ACC112 (cell line): ENCODE measurements around the gene HOXC10.

Experiments used
- H2AFZ ChIP-seq: fragments of 200-600 bp; sonication (generic); one replicate; pipeline ENCODE4 v1.6.0; 2017; ENCODE audit warnings: antibody characterized with exemption, low read length; ENCODE audit not compliant: unreplicated experiment
- H3K27ac ChIP-seq: fragments of 200-600 bp; sonication (generic); 2 replicates; pipeline ENCODE4 v1.5.1; 2014; ENCODE audit warnings: low read depth, mild to moderate bottlenecking, antibody characterized with exemption, low read length, moderate library complexity
- H3K27me3 ChIP-seq: fragments of 200-600 bp; sonication (generic); 2 replicates; pipeline ENCODE4 v1.6.1; 2014; ENCODE audit warnings: mild to moderate bottlenecking, antibody characterized with exemption, low read length, moderate library complexity, mixed read lengths; ENCODE audit not compliant: insufficient read depth
- H3K36me3 ChIP-seq: fragments of 200-600 bp; sonication (generic); 2 replicates; pipeline ENCODE4 v1.6.1; 2016; ENCODE audit warnings: mild to moderate bottlenecking, antibody characterized with exemption, low read length, moderate library complexity, mixed read lengths; ENCODE audit not compliant: insufficient read depth
- H3K4me1 ChIP-seq: fragments of 200-600 bp; sonication (generic); one replicate; pipeline ENCODE4 v1.6.1; 2016; ENCODE audit warnings: low read length, mixed read lengths; ENCODE audit not compliant: insufficient read depth, unreplicated experiment, control insufficient read depth
- H3K4me3 ChIP-seq: fragments of 200-600 bp; sonication (generic); 2 replicates; pipeline ENCODE4 v1.5.1; 2014; ENCODE audit warnings: mild to moderate bottlenecking, low read depth, low read length
- H3K79me2 ChIP-seq: fragments of 200-600 bp; sonication (generic); one replicate; pipeline ENCODE4 v1.6.0; 2016; ENCODE audit warnings: low read length; ENCODE audit not compliant: control insufficient read depth, unreplicated experiment, insufficient read depth

Gene HOXC10

DNA sequence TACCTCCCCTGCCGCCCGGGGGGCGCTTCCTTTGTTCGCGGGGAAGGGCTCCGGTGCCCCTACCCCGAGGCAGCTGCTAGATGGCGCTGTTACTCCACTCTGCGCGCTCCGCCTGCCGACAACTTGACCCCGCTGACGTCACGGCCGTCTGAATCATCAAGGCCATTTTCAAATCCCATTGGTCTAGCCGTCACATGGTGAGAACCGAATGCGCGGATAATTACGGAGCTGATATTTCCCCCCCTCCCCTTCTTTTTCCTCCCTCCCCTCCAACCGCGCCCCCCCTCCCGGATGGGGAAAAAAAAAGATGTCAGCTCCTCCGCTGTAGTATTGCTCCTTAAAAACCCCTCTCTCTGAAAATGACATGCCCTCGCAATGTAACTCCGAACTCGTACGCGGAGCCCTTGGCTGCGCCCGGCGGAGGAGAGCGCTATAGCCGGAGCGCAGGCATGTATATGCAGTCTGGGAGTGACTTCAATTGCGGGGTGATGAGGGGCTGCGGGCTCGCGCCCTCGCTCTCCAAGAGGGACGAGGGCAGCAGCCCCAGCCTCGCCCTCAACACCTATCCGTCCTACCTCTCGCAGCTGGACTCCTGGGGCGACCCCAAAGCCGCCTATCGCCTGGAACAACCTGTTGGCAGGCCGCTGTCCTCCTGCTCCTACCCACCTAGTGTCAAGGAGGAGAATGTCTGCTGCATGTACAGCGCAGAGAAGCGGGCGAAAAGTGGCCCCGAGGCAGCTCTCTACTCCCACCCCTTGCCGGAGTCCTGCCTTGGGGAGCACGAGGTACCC is at the start of gene HOXC10:
Gene HOXC10 (plus strand): TSS at position 246 of the 791 bp plus-strand sequence. CDS start 114 bp downstream, at position 360.
- H3K27me3 ChIP-seq: peaks cover 85% of the 10 kb centered on the region
- H3K27ac ChIP-seq: no peak within 1 kb of the TSS
- peaks cover 7% of the 10 kb centered on the region for H3K4me1 ChIP-seq
- H2AFZ ChIP-seq: peak within 1 kb of the TSS; percentile 40
- H3K4me3 ChIP-seq: peak within 1 kb of the TSS; percentile 72
- no peaks in the 10 kb centered on the region for H3K79me2 ChIP-seq
- H3K36me3 ChIP-seq: no peaks in the 10 kb centered on the region

DNA sequence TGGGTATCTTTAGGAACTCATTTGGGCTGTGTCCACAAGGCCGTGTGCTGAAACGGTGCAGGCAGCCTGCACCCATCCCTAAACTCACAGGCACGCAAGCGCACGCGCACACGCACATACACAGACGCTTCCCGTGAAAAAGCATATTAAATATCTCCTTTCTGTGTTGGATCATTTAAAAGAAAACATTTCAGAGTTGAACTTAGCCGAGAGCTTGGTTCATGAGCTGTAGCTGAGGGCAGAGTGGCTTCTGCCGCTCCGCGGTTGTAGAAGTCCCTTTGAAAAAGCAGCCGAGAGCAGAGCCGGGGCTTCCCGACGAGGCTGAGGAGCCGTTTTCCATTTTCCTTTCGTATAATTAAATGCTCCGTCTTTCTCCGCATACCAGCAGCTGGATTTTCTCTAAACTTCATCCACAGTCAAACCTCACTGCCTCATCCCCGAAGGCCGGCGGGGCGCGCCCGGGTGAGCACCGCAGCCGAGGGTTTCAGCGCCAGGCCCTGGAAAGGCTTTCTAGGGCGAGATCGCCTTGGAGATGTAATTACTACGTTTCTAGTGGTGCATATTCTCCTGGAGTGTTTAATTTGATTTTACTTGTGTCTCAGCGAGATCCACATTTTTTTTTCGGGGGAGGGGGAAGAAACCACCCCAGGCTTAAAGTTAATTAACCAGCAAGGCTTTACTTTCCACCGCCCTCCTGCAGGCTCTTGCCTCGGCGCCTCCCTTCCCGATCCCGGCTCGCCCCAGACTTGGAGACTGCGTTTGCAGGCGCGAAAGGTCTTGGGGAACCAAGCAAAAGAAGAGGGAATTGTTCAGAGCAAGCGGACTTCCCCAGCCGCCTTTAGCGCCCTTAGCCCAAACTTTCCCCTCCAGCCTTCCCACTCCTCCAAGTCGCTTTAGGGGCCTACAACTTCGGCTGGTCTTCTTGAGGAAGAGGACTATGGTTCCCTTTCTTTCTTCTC is 49.3 kb upstream of the HOXC10 start:
- Histone ChIP-seq H3K27ac (no peak overlapping the region), H2AFZ (no peak overlapping the region), H3K4me1 (no peaks in the 10 kb centered on the region), H3K79me2 (no peaks in the 10 kb centered on the region), H3K4me3 (peak overlapping the region; percentile 34), H3K27me3 (peaks cover 100% of the 10 kb centered on the region), H3K36me3 (no peaks in the 10 kb centered on the region)

DNA sequence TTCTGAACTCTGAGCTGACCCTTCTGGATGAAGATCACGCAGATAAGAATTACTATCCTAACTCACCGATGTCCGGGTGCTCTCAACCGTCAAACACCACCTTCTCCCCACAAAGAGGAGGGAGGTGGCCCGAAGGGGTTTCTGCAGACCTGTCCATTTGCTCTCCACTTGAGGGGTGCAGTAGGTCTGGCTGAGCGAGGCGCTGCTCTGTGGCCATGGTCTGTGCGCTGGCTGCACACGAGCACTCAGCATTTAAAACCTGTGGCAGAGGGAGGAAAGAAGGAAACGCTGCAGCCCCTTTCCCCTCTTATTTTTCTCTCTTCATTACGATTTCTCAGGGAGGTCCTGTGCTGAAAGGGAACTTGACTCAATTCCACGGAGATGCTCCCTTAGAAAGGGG is 47.8 kb upstream of the HOXC10 start:
- Histone ChIP-seq H3K4me1 (no peaks in the 10 kb centered on the region), H2AFZ (no peak overlapping the region), H3K27me3 (peaks cover 100% of the 10 kb centered on the region), H3K27ac (no peak overlapping the region), H3K79me2 (no peaks in the 10 kb centered on the region), H3K4me3 (no peak overlapping the region), H3K36me3 (no peaks in the 10 kb centered on the region)

DNA sequence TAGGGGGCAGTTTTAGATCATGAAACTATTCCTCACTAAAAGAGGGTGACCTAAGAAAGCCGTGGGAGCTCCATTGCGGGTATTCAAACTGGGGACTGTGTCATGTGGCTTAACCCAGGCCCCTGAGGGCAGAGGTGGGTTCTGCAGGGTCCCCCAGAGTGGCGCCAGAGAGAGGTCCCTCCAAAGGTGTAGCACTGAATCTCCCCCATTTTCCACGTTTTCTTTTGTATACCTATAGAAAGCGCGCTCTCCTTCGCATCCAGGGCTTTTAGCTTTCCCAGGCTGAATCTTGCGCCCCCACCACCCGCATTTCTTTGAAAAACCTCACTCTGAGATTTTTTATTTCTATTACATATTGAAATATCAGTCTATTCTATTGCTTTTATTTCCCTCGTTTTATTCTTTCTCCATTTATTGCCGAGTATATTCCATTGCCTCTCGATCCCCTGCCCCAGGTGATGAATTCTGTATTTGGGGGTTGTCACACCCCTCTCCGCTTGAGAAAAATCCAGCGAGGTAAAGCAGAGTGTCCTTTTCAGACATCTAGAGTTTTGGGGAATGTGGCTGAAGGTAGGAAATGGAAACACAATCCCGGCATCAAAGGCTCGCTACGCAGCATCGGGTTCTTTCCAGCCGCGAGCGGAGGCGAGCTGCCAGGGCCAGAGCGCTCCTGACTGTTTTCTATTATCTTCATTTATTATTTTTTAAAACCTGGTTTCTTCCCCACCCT is 47.2 kb upstream of the HOXC10 start:
- H2AFZ ChIP-seq: no peak overlapping the region
- H3K27ac ChIP-seq: no peak overlapping the region
- no peaks in the 10 kb centered on the region for H3K79me2 ChIP-seq
- H3K27me3 ChIP-seq: peaks cover 100% of the 10 kb centered on the region
- no peaks in the 10 kb centered on the region for H3K36me3 ChIP-seq
- no peak overlapping the region for H3K4me3 ChIP-seq
- no peaks in the 10 kb centered on the region for H3K4me1 ChIP-seq

DNA sequence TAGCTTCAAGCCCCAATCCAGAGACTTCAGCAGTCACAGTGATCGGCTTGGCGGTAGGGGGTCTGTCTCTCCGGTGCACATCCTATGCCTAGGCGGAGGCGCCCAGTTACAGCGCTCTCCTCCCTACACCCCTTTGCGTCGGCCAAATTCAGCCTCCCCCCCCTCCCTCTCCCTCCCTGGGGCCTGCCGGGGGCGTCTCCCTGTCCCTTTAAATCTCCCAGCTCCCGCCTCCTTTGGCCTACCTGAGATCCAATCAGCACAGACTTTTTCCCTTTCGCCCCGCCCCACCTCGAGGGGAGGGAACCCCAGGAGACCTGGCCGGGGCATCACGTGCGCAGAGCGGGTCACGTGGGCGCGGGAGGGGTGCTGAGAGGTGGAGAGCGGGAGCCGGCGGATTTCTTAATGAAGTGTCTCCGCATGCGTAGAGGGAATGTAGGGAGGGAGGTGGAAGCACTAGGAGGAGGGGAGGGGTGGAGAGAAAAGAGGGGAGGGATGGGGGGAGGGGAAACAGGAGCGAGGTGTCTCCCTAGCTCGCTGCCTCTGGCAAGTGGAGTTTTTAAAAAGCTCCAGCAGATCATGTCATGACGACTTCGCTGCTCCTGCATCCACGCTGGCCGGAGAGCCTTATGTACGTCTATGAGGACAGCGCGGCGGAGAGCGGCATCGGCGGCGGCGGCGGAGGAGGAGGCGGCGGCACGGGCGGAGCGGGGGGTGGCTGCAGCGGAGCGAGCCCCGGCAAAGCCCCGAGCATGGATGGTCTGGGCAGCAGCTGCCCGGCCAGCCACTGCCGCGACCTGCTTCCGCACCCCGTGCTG is 46.4 kb upstream of the HOXC10 start, which contains the start of gene HOXC13:
Gene HOXC13 (plus strand): TSS at position 506 of the 815 bp plus-strand sequence. CDS start 76 bp downstream, at position 582.
- H3K4me3 ChIP-seq: no peak within 1 kb of the TSS
- peaks cover 100% of the 10 kb centered on the region for H3K27me3 ChIP-seq
- H3K4me1 ChIP-seq: no peaks in the 10 kb centered on the region
- no peak within 1 kb of the TSS for H3K27ac ChIP-seq
- H3K36me3 ChIP-seq: no peaks in the 10 kb centered on the region
- H2AFZ ChIP-seq: no peak within 1 kb of the TSS
- H3K79me2 ChIP-seq: no peaks in the 10 kb centered on the region

DNA sequence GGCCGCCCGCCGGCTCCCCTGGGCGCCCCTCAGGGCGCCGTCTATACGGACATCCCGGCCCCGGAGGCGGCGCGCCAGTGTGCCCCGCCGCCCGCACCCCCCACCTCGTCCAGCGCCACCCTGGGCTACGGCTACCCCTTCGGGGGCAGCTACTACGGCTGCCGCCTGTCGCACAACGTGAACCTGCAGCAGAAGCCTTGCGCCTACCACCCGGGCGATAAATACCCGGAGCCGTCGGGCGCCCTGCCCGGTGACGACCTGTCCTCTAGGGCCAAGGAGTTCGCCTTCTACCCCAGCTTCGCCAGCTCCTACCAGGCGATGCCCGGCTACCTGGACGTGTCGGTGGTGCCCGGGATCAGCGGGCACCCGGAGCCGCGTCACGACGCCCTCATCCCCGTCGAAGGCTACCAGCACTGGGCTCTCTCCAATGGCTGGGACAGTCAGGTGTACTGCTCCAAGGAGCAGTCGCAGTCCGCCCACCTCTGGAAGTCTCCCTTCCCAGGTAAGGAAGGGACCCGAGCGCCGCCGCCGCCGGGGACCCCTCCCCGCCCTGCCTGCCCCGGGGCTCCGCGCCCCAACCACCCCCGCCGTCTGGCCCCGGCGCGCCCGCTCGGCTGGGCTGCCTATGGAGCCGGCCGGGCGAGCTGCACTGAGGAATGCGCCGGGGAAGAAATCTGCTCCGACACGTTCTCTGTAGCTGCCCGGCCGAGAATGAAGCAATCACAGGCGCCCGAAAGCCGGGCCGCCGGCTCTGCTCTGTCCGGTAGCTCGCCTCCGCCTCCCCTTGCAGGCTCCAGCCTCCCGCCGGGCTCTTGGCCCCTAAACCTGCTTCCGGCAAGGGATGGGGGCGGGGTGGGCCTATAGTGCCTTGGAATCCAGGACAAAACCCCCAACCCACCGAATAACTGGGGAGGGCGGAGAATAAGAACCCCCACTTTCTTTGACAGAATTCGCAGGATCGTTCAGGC is 45.5 kb upstream of the HOXC10 start:
- Histone ChIP-seq H3K79me2 (no peaks in the 10 kb centered on the region), H3K4me3 (no peak overlapping the region), H3K4me1 (no peaks in the 10 kb centered on the region), H2AFZ (no peak overlapping the region), H3K36me3 (no peaks in the 10 kb centered on the region), H3K27ac (no peak overlapping the region), H3K27me3 (peaks cover 100% of the 10 kb centered on the region)

DNA sequence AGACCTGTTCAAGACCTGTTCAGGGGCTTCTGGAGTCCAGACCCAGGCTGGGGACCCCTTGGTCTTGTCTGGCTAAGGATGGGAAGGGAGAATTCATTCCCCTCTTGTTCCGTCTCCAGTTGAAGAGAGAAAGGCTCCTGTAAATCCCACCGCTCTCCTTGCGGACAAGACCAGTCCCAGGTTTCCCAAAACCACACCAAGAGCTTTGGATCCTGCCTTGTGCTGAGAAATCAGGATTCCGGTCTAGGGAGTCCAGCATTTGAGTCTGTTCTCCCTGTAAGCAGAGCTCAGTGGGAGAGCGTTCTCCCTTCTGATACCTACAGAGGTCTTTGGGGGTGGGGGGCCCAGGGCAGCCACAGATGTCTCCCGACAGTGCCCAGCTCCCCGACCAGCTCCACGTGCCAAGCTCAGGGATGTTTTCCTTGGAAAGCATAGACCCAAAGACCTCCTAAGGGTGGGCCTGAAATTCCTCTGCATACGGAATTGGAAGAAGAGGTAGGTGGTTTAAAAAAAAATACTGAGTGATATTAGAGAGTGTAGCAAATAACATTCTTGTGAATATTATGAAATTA is 44.4 kb upstream of the HOXC10 start:
- H2AFZ ChIP-seq: no peak overlapping the region
- H3K79me2 ChIP-seq: no peaks in the 10 kb centered on the region
- no peak overlapping the region for H3K4me3 ChIP-seq
- H3K4me1 ChIP-seq: no peaks in the 10 kb centered on the region
- no peak overlapping the region for H3K27ac ChIP-seq
- no peaks in the 10 kb centered on the region for H3K36me3 ChIP-seq
- H3K27me3 ChIP-seq: peaks cover 100% of the 10 kb centered on the region

DNA sequence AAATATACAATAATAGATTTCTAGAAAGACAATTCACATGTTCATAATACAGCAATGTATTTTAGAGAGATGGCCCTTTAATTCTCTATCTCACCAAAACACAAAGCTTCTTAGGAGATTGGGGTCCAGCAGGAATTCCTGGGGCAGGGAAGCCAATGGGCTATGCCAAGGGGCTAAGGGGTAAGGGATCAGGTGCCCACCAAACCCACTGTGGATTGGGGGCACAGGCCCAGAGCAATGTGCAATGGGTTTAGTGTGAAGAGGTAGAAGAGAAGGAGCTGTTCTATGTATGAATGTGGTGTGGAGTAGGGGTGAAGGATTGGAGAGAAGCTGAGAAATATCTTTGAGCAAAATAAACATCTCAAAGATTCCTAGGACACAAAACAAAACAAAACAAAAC is 43.8 kb upstream of the HOXC10 start:
- peaks cover 100% of the 10 kb centered on the region for H3K27me3 ChIP-seq
- no peak overlapping the region for H3K27ac ChIP-seq

DNA sequence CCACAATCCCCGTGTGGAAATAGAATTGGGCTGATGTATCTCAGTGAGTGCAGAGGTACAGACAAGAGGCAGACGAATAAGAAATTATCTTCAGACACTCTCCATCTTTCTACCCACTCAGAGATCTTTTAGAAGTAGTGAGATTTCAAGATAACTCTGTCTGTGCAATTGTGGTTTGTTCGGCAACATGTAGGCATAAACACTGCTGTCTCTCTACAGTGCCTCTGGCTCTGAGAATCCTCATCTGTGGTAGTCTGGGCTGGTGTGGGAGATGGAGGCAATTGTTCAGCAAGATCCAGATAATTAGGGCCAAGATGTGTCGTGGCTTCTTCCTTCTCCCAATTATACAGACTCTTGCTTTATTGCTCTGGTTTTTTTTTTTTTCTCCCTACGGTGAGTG is 43.2 kb upstream of the HOXC10 start:
- Histone ChIP-seq H2AFZ (no peak overlapping the region), H3K4me1 (no peaks in the 10 kb centered on the region), H3K27ac (no peak overlapping the region), H3K27me3 (peaks cover 100% of the 10 kb centered on the region), H3K4me3 (no peak overlapping the region), H3K79me2 (no peaks in the 10 kb centered on the region), H3K36me3 (no peaks in the 10 kb centered on the region)

More for the DNA sequence above, 43.8 kb upstream of the HOXC10 start:
- Histone ChIP-seq H3K36me3 (no peaks in the 10 kb centered on the region), H3K4me1 (no peaks in the 10 kb centered on the region), H3K4me3 (no peak overlapping the region), H3K79me2 (no peaks in the 10 kb centered on the region), H2AFZ (no peak overlapping the region)
